IPS-20b (cell line): Measurements from ENCODE around the gene CHN1.

Experiments used
- H3K27ac ChIP-seq: one replicate; pipeline ENCODE4 v1.5.1; 2013; ENCODE audit warnings: low read length
- H3K27me3 ChIP-seq: 2 replicates; pipeline ENCODE4 v1.6.1; 2013; ENCODE audit warnings: mild to moderate bottlenecking, low read length, inconsistent platforms; ENCODE audit not compliant: insufficient read depth
- H3K36me3 ChIP-seq: 2 replicates; pipeline ENCODE4 v1.6.1; 2013; ENCODE audit warnings: low read depth, mild to moderate bottlenecking, inconsistent platforms, low read length, moderate library complexity; ENCODE audit not compliant: insufficient read depth
- H3K4me1 ChIP-seq: 2 replicates; pipeline ENCODE4 v1.6.1; 2013; ENCODE audit warnings: mild to moderate bottlenecking, control low read depth, inconsistent platforms, low read length, moderate library complexity; ENCODE audit not compliant: insufficient read depth
- H3K4me3 ChIP-seq: 2 replicates; pipeline ENCODE4 v1.5.1; 2013; ENCODE audit warnings: mild to moderate bottlenecking, low read length, inconsistent platforms
- H3K9ac ChIP-seq: 2 replicates; pipeline ENCODE4 v1.6.1; 2013; ENCODE audit warnings: low read depth, mild to moderate bottlenecking, inconsistent platforms, low read length, moderate library complexity
- H3K9me3 ChIP-seq: 2 replicates; pipeline ENCODE4 v1.6.1; 2013; ENCODE audit warnings: mild to moderate bottlenecking, low read depth, low read length, inconsistent platforms; ENCODE audit not compliant: insufficient read depth

CHN1 gene

DNA sequence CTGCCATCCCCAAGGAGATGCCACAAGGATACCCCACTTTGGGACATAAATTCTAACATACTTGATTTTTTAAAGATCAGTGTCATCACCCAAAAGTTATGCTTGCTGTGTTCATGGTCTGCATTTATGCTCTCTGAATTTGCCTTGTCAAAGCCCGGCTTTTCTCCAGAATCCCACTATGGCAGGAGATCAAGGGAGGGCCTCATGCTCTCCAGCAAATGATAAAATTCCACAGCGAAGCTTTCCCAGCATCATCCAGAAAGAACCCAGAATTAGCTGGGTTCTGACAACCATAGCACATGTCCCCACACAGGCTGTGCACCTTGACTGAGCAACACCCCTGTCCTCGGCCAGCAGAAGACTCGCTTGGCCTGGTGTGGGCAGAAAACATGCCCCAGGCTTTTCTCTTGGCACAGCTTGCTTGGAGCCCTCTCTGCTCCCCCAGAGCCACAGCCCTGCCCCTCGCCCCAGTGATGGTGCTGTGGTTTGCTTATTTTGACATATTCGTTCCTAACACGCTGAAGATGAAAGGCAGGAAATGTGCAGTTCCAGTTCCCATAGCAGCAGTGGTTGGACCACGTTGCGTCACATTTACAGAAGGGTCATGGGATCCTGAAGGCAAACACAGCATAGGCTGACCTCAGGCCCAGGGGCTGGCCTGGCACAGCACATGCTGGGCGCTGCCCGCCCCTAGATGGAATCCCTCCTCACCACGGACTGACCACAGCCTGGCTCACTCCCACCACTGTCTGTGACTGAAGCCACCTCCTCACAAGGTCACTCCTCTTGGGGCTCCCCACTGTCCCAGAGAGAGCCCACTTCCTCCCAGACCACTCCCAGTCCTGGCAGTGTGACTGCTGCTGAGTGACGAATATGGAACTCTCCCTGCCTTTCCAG is 226.8 kb downstream of the CHN1 start:
- H3K9ac ChIP-seq = no peak overlapping the region
- no peak overlapping the region for H3K27ac ChIP-seq
- peaks cover 31% of the 10 kb centered on the region for H3K4me1 ChIP-seq
- no peaks in the 10 kb centered on the region for H3K36me3 ChIP-seq
- no peak overlapping the region for H3K4me3 ChIP-seq
- no peaks in the 10 kb centered on the region for H3K27me3 ChIP-seq
- no peaks in the 10 kb centered on the region for H3K9me3 ChIP-seq

- Histone ChIP-seq H3K4me1 (peaks cover 39% of the 10 kb centered on the region), H3K9ac (no peak overlapping the region), H3K36me3 (no peaks in the 10 kb centered on the region), H3K4me3 (no peak overlapping the region), H3K27ac (no peak overlapping the region), H3K9me3 (no peaks in the 10 kb centered on the region), H3K27me3 (no peaks in the 10 kb centered on the region)
Measured at GRCh38 chr2:174777347-174778084, 227.7 kb downstream of the CHN1 start.

DNA sequence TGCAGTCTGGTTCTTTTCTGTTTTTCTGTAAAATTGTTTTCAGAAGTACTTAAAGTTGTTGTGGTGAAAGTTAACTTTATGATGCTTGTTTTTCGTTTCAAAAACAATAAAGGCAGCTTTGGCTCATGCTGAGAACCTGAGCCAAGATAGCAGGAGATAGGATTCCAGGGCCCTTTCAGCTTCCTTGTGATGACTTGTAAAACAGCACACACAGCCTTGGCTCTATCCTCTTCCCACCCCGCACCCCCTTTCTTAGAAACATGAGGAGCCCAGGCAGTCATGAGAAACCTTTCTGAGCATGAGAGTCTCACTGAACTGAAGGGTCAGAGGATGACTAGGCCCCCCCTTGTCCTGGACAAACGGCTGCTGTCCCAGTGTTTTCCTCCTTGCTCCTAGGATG is 228.5 kb downstream of the CHN1 start:
- no peak overlapping the region for H3K9ac ChIP-seq

DNA sequence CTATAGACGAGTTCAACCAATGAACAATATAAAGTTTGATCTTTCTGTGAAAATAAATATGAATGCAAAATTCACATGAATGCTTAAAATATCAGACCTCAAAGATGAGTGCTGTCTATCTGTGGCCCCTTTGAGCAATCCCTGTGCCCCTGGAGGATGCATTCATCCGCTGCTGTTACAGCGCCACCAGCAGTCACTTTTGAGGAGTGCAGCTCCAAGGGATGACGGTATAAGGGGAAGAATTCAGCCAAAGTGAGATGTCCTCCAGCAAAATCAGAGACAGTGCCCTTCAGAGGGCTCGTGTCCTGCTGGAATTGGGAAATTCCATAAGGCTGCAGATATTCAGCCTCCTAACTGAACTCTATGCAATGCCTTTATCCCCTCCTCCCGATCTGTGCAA is 229.0 kb downstream of the CHN1 start:
- Histone ChIP-seq H3K4me1 (peaks cover 48% of the 10 kb centered on the region), H3K27me3 (no peaks in the 10 kb centered on the region), H3K36me3 (no peaks in the 10 kb centered on the region), H3K9ac (no peak overlapping the region), H3K9me3 (no peaks in the 10 kb centered on the region), H3K27ac (no peak overlapping the region), H3K4me3 (no peak overlapping the region)

More for the DNA sequence above, 228.5 kb downstream of the CHN1 start:
- H3K4me3 ChIP-seq = no peak overlapping the region
- H3K27me3 ChIP-seq = no peaks in the 10 kb centered on the region
- peaks cover 46% of the 10 kb centered on the region for H3K4me1 ChIP-seq
- no peak overlapping the region for H3K27ac ChIP-seq
- no peaks in the 10 kb centered on the region for H3K36me3 ChIP-seq
- no peaks in the 10 kb centered on the region for H3K9me3 ChIP-seq

DNA sequence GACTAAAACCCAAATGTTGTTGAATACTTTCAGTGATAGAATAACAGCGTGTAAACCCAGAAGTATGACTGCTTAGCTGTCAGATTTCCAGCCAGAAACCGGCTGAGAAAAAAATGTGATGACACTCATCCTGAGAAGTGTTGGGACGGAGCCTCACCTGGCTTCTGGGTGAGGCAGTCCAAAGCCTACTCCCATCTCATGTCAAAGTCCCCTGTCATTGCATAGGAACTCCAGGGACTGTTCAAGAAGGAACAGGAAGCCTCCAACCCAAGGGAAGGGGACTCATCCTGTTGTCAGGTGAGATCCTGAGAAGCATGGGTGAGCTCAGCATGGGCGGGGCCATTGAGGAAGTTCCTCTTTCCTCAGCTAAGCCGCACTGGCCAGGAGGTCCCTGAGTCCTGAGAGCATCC is 229.6 kb downstream of the CHN1 start:
- H3K9me3 ChIP-seq = no peaks in the 10 kb centered on the region
- H3K36me3 ChIP-seq = no peaks in the 10 kb centered on the region
- H3K27ac ChIP-seq = no peak overlapping the region
- no peak overlapping the region for H3K4me3 ChIP-seq
- H3K27me3 ChIP-seq = no peaks in the 10 kb centered on the region
- H3K9ac ChIP-seq = no peak overlapping the region
- peaks cover 51% of the 10 kb centered on the region for H3K4me1 ChIP-seq

DNA sequence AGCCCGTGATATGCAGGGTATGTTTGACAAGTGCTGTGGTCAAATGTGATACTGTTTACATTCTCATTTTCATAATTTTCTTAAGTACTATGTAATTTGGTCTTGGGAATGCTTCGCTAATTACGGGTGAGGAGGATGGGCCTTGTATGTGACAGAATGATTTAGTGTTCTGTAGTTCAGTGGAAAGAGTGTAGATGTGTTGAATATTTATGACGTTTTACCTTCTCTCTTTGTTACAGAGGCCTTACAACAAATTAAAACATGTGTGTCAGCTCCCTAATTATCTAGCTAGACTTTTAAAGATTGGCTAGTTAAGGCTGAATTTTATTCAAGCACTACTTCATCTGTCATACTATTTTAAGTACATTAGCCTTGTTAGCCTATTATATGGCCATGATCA is 230.3 kb downstream of the CHN1 start:
- peaks cover 45% of the 10 kb centered on the region for H3K4me1 ChIP-seq
- H3K9ac ChIP-seq = no peak overlapping the region
- H3K27me3 ChIP-seq = no peaks in the 10 kb centered on the region
- H3K27ac ChIP-seq = no peak overlapping the region
- no peaks in the 10 kb centered on the region for H3K36me3 ChIP-seq
- H3K4me3 ChIP-seq = no peak overlapping the region
- no peaks in the 10 kb centered on the region for H3K9me3 ChIP-seq

- H3K9ac ChIP-seq = peak overlapping the region; percentile 59; the same call in 1 of the 2 replicates
- H3K4me3 ChIP-seq = no peak overlapping the region
- no peaks in the 10 kb centered on the region for H3K27me3 ChIP-seq
- no peaks in the 10 kb centered on the region for H3K36me3 ChIP-seq
- H3K27ac ChIP-seq = peak overlapping the region; percentile 60
- no peaks in the 10 kb centered on the region for H3K9me3 ChIP-seq
- peaks cover 40% of the 10 kb centered on the region for H3K4me1 ChIP-seq
Measured at GRCh38 chr2:174773215-174773614, 232.0 kb downstream of the CHN1 start.

- H3K9me3 ChIP-seq = no peaks in the 10 kb centered on the region
- H3K4me1 ChIP-seq = peaks cover 34% of the 10 kb centered on the region
- peak overlapping the region; percentile 60 for H3K27ac ChIP-seq
- H3K36me3 ChIP-seq = no peaks in the 10 kb centered on the region
- peak overlapping the region; percentile 59 for H3K9ac ChIP-seq
- peak overlapping the region; percentile 11; the same call in 1 of the 2 replicates for H3K4me3 ChIP-seq
- H3K27me3 ChIP-seq = no peaks in the 10 kb centered on the region
Measured at GRCh38 chr2:174772472-174772801, 232.7 kb downstream of the CHN1 start.

GRCh38 chr2:174771631-174772471 is 233.3 kb downstream of the CHN1 start:
- Histone ChIP-seq H3K36me3 (no peaks in the 10 kb centered on the region), H3K27ac (peak overlapping the region; percentile 87), H3K4me1 (peaks cover 30% of the 10 kb centered on the region), H3K4me3 (peak overlapping the region; percentile 11; the same call in 1 of the 2 replicates), H3K9ac (peak overlapping the region; percentile 66), H3K9me3 (no peaks in the 10 kb centered on the region), H3K27me3 (no peaks in the 10 kb centered on the region)

- no peaks in the 10 kb centered on the region for H3K36me3 ChIP-seq
- peaks cover 26% of the 10 kb centered on the region for H3K4me1 ChIP-seq
- peak overlapping the region; percentile 87 for H3K27ac ChIP-seq
- H3K4me3 ChIP-seq = no peak overlapping the region
- H3K9me3 ChIP-seq = no peaks in the 10 kb centered on the region
- no peaks in the 10 kb centered on the region for H3K27me3 ChIP-seq
- peak overlapping the region; percentile 66; the same call in 1 of the 2 replicates for H3K9ac ChIP-seq
Measured at GRCh38 chr2:174771136-174771535, 234.0 kb downstream of the CHN1 start.

- Histone ChIP-seq H3K36me3 (no peaks in the 10 kb centered on the region), H3K4me1 (peaks cover 28% of the 10 kb centered on the region), H3K4me3 (no peak overlapping the region), H3K27ac (no peak overlapping the region), H3K9ac (no peak overlapping the region), H3K27me3 (no peaks in the 10 kb centered on the region), H3K9me3 (no peaks in the 10 kb centered on the region)
Measured at GRCh38 chr2:174768557-174768956, 236.6 kb downstream of the CHN1 start.
